A673 (cell line): ENCODE measurements around the gene RASD1.

Experiments
- CTCF ChIP-seq: fragments of 300-800, 200-600 bp; sonication (generic); conservative IDR thresholded peaks from 2 replicates; pipeline ENCODE4 v1.5.1; 2017; ENCODE audit warnings: low read depth, mild to moderate bottlenecking, antibody characterized with exemption, low read length, moderate library complexity, mixed read lengths
- EZH2 ChIP-seq: fragments of 200-600 bp; sonication (generic); IDR thresholded peaks from 2 replicates; pipeline ENCODE4 v1.6.1; 2017; ENCODE audit warnings: borderline replicate concordance, low read depth, mild to moderate bottlenecking, mixed read lengths, antibody characterized with exemption, low read length; ENCODE audit not compliant: poor library complexity, severe bottlenecking

DNA sequence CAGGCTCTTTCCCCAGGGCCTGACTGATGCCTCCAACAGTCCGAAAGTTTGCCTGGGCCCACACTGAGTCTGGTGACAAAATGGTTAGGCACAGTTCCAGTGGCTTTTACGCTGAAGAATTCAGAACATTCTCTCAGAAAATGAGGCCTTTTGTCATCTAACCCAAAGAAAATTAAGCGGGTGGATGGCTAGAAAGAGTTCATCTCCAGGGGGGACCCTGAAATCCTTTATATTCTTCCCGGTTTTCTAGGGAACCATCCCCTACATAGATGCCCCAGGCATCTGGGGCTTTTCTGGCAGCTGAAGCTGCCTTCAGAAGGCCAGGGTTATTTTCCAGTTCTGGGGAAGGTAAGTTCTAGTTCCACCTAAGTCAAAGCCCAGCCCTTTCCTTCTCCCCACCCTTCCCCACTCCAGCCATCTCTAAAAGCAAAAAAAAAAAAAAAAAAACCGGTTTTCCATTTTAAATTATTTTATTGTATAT lies 2.2 kb downstream of the RASD1 start:
- TF ChIP-seq CTCF: no peak
- TF ChIP-seq EZH2: no peak
